GM12874 (cell line): ENCODE data around the gene UPK1B.

Experiments used
- TF ChIP-seq, protein P1 (sequence below): IDR thresholded peaks from 2 replicates; pipeline ENCODE4 v1.5.1; 2011; ENCODE audit warnings: low read depth, mild to moderate bottlenecking, control low read depth, low read length, moderate library complexity; ENCODE audit not compliant: insufficient read depth

UPK1B gene

GRCh38 chr3:119239206-119239820 lies 65.9 kb downstream of the UPK1B start:
- TF ChIP-seq, protein P1, sequence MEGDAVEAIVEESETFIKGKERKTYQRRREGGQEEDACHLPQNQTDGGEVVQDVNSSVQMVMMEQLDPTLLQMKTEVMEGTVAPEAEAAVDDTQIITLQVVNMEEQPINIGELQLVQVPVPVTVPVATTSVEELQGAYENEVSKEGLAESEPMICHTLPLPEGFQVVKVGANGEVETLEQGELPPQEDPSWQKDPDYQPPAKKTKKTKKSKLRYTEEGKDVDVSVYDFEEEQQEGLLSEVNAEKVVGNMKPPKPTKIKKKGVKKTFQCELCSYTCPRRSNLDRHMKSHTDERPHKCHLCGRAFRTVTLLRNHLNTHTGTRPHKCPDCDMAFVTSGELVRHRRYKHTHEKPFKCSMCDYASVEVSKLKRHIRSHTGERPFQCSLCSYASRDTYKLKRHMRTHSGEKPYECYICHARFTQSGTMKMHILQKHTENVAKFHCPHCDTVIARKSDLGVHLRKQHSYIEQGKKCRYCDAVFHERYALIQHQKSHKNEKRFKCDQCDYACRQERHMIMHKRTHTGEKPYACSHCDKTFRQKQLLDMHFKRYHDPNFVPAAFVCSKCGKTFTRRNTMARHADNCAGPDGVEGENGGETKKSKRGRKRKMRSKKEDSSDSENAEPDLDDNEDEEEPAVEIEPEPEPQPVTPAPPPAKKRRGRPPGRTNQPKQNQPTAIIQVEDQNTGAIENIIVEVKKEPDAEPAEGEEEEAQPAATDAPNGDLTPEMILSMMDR: no peak

DNA sequence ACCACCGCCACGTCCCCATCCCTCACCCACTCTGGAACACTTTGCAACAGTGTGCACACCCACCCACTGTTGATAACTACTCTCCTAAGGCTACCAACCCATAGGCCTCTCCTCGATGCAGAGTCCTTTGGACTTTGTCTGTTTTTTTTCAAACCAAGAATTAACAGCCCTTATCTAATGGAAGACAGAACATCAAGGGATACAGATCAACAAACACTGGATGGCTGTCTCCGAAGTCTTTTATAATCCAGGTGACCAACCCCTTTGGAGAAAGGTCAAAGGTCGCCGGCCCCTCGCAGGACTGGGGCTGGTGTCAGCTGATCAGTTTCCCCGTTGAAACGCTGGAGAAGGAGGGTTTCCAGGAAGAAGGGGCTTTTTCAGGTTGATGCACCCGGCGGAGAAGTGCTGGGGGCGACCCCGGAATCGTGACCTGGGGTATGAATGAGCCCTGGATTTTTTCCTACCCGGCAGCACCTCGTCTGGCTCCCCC lies 66.7 kb downstream of the UPK1B start:
- TF ChIP-seq, protein P1: no peak

DNA sequence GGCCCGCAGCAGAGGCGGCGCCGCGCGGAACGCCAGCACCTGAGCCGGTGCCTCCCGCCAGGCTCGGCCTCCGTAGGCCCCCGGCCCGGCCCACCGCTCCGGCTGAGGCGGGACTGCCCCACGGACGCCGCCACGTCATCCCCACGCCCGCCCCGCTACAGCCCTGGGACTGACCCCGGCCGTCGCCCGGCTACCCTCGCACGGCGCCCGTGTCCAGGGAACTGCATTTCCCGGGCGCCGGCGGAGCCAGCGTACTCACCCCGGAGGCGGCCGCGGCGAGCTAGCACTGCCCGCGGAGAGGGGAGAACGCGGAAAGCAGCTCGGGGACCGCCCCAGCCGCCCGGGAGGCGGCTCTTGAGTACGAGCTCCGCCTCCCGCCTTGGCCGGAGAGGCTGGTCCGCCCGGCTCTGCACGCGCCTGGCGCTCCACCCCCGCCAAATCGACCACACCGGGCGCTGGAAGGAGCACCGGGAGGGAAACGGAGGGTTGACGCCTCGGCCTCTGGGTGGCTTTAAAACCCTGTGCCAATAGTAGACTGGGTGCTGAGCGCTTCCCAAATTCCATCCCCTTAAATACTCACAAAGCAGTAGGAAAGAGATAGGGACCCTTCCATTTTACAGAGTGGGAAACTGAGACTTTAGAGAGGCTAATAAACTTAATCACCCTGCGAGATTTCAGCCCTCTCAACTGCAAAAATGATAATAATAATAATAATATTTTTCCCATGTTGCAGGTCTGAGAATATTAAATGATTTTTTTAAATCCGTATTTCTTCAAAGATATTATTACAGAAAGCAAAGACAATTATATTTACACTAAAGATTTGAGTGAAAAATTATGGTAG lies 67.4 kb downstream of the UPK1B start, which contains the start of gene B4GALT4:
Gene B4GALT4 (minus strand): TSS at position 288 of the 844 bp plus-strand sequence. CDS start 10,779 bp downstream, outside the sequence.
- TF ChIP-seq, protein P1: no peak

DNA sequence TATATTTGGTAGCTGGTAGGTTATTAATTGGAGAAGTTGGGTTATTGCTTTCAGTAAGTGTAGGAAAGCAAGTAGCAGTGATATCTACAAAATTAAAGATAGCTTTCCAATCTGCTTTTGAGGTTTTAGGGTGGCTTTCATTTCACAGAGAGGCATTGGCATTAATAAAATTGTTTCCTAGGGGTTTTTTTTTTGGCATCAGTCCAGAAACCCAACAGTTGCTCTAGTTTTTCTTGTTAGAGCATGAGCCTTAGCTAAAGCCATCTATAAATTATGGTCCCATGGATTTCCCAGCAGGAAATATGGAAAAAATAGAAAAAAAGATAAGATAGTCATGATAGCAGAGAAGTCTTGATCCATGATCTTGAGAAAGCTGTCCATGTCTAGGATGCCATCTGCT lies 70.3 kb downstream of the UPK1B start:
- TF ChIP-seq, protein P1: no peak

DNA sequence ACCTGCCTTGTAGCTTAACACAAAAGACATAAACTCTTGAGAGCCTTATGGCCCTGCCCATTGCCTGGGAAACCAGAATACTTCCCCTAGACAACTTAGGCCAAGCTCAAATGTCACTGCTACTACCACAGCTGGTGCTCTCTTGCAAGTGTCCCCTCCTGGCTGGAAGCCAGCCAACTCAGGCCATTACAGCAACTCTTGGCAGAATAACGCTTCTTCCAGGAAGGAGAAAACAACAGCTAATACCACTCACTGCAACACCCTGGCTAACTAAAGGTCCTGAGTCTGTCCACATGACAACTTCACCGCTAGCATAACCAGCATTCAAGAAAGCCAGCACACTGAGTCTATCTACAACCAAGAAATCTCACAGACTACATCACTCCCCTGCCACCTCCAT lies 72.4 kb downstream of the UPK1B start:
- TF ChIP-seq, protein P1: no peak
